H9 (cell line): Measurements from ENCODE around the gene ZNF467. TPM values are rescaled to one million over a fixed set of nuclear protein-coding genes. Genes with fewer than 3 reads are reported as not detected.

ENCODE experiments used
- DNase-seq: peaks from one replicate; pipeline ENCODE4 v3.0.0-alpha.2; 2017
- H2AFZ ChIP-seq: one replicate; pipeline ENCODE4 v1.6.1; 2013; ENCODE audit warnings: mild to moderate bottlenecking, low read length, control low read depth, moderate library complexity
- H2AK5ac ChIP-seq: 2 replicates; pipeline ENCODE4 v1.6.1; 2013; ENCODE audit warnings: low read length, control low read depth, mixed read lengths; ENCODE audit not compliant: insufficient read length
- H2BK120ac ChIP-seq: one replicate; pipeline ENCODE4 v1.6.1; 2013; ENCODE audit warnings: low read depth, mild to moderate bottlenecking, low read length, control low read depth, inconsistent platforms; ENCODE audit not compliant: poor library complexity, severe bottlenecking
- H2BK12ac ChIP-seq: 2 replicates; pipeline ENCODE4 v1.6.1; 2013; ENCODE audit warnings: low read length, control low read depth, mixed read lengths, low read depth; ENCODE audit not compliant: insufficient read length
- H2BK15ac ChIP-seq: 2 replicates; pipeline ENCODE4 v1.6.1; 2013; ENCODE audit warnings: low read depth, low read length, control low read depth
- H2BK20ac ChIP-seq: one replicate; pipeline ENCODE4 v1.6.1; 2013; ENCODE audit warnings: low read depth, mild to moderate bottlenecking, low read length, control low read depth, inconsistent platforms; ENCODE audit not compliant: poor library complexity, severe bottlenecking
- H2BK5ac ChIP-seq: 2 replicates; pipeline ENCODE4 v1.6.1; 2013; ENCODE audit warnings: low read length, control low read depth, mixed read lengths; ENCODE audit not compliant: insufficient read length
- H3K14ac ChIP-seq: 2 replicates; pipeline ENCODE4 v1.6.1; 2013; ENCODE audit warnings: low read length, control low read depth; ENCODE audit not compliant: insufficient read depth
- H3K18ac ChIP-seq: 2 replicates; pipeline ENCODE4 v1.6.1; 2013; ENCODE audit warnings: low read depth, mild to moderate bottlenecking, mixed read lengths, low read length, control low read depth; ENCODE audit not compliant: insufficient read length
- H3K23ac ChIP-seq: 2 replicates; pipeline ENCODE4 v1.6.1; 2013; ENCODE audit warnings: low read length, control low read depth, mixed read lengths, low read depth; ENCODE audit not compliant: insufficient read length
- H3K23me2 ChIP-seq: 2 replicates; pipeline ENCODE4 v1.6.1; 2013; ENCODE audit warnings: low read depth, mild to moderate bottlenecking, mixed read lengths, low read length, control low read depth; ENCODE audit not compliant: insufficient read length, poor library complexity, severe bottlenecking
- H3K27ac ChIP-seq: 2 replicates; pipeline ENCODE4 v1.5.1; 2013; ENCODE audit warnings: low read length, control low read depth, mixed read lengths, low read depth; ENCODE audit not compliant: insufficient read length
- H3K27me3 ChIP-seq: 2 replicates; pipeline ENCODE4 v1.6.1; 2013; ENCODE audit warnings: low read length, control low read depth, inconsistent platforms; ENCODE audit not compliant: insufficient read depth
- H3K4ac ChIP-seq: 2 replicates; pipeline ENCODE4 v1.6.1; 2013; ENCODE audit warnings: low read depth, mild to moderate bottlenecking, control low read depth, inconsistent platforms, low read length, moderate library complexity
- H3K4me1 ChIP-seq: 2 replicates; pipeline ENCODE4 v1.6.1; 2013; ENCODE audit warnings: low read length, control low read depth, inconsistent platforms; ENCODE audit not compliant: insufficient read depth
- H3K4me2 ChIP-seq: 2 replicates; pipeline ENCODE4 v1.6.1; 2013; ENCODE audit warnings: low read length, control low read depth, mixed read lengths; ENCODE audit not compliant: insufficient read length, insufficient read depth
- H3K56ac ChIP-seq: 2 replicates; pipeline ENCODE4 v1.6.1; 2013; ENCODE audit warnings: low read depth, mild to moderate bottlenecking, mixed read lengths, low read length, control low read depth; ENCODE audit not compliant: insufficient read length
- H3K79me1 ChIP-seq: 2 replicates; pipeline ENCODE4 v1.6.1; 2013; ENCODE audit warnings: low read depth, mild to moderate bottlenecking, moderate library complexity, low read length, control low read depth, inconsistent platforms; ENCODE audit not compliant: insufficient read depth, poor library complexity, severe bottlenecking
- H3K79me2 ChIP-seq: 2 replicates; pipeline ENCODE4 v1.6.1; 2013; ENCODE audit warnings: low read length, control low read depth, inconsistent platforms; ENCODE audit not compliant: insufficient read depth
- H3K9ac ChIP-seq: 2 replicates; pipeline ENCODE4 v1.6.1; 2013; ENCODE audit warnings: low read length, control low read depth, mixed read lengths; ENCODE audit not compliant: insufficient read length; ENCODE audit errors: extremely low read depth
- H3K9me3 ChIP-seq: one replicate; pipeline ENCODE4 v1.6.1; 2013; ENCODE audit warnings: low read depth, low read length, inconsistent platforms; ENCODE audit not compliant: control insufficient read depth
- H3T11ph ChIP-seq: one replicate; pipeline ENCODE4 v1.6.1; 2013; ENCODE audit warnings: mild to moderate bottlenecking, low read length, control low read depth, inconsistent platforms
- H4K20me1 ChIP-seq: one replicate; pipeline ENCODE4 v1.6.1; 2013; ENCODE audit not compliant: control insufficient read depth, insufficient read length, insufficient read depth
- H4K5ac ChIP-seq: 2 replicates; pipeline ENCODE4 v1.6.1; 2013; ENCODE audit warnings: low read depth, mild to moderate bottlenecking, mixed read lengths, low read length, control low read depth; ENCODE audit not compliant: insufficient read length
- H4K8ac ChIP-seq: replicated peaks from 2 replicates; pipeline ENCODE4 v1.6.1; 2013; ENCODE audit warnings: low read length, control low read depth, mixed read lengths, low read depth; ENCODE audit not compliant: insufficient read length
- H4K91ac ChIP-seq: 2 replicates; pipeline ENCODE4 v1.6.1; 2013; ENCODE audit warnings: low read depth, mild to moderate bottlenecking, moderate library complexity, mixed read lengths, low read length, control low read depth; ENCODE audit not compliant: insufficient read length
- H3K27ac Mint-ChIP-seq, 3 experiments: 2 replicates in 2 of 3; 3 replicates in 1 of 3; pipeline ENCODE4 v1.8.0; 2020 to 2021; ENCODE audit warnings: mixed read lengths in 3 of 3, mild to moderate bottlenecking in 1 of 3, moderate library complexity in 1 of 3
- H3K27me3 Mint-ChIP-seq: 2 replicates; pipeline ENCODE4 v1.8.0; 2021; ENCODE audit warnings: low read depth, mild to moderate bottlenecking, moderate library complexity, mixed read lengths
- H3K36me3 Mint-ChIP-seq, 3 experiments: 2 replicates in 2 of 3; 3 replicates in 1 of 3; pipeline ENCODE4 v1.8.0; 2020 to 2021; ENCODE audit warnings: low read depth in 3 of 3, mixed read lengths in 3 of 3; ENCODE audit not compliant: insufficient read depth in 1 of 3
- H3K4me1 Mint-ChIP-seq, 2 experiments: 2 replicates each; pipeline ENCODE4 v1.8.0; 2020; ENCODE audit warnings: mixed read lengths in 2 of 2
- H3K4me3 Mint-ChIP-seq, 2 experiments: 2 replicates in 1 of 2; 3 replicates in 1 of 2; pipeline ENCODE4 v1.8.0; 2020 to 2021; ENCODE audit warnings: mild to moderate bottlenecking in 2 of 2, mixed read lengths in 2 of 2, moderate library complexity in 1 of 2
- H3K9me3 Mint-ChIP-seq, 2 experiments: 2 replicates in 1 of 2; 3 replicates in 1 of 2; pipeline ENCODE4 v1.8.0; 2020; ENCODE audit warnings: mild to moderate bottlenecking in 2 of 2, mixed read lengths in 2 of 2, moderate library complexity in 1 of 2
- WGBS: extraction: QIAGEN DNeasy Blood & Tissue Kit; methylation state at CpG from one replicate; pipeline ENCODE4 v1.1.7; 2013; ENCODE audit warnings: missing lambda C conversion rate, low lambda C conversion rate, mixed read lengths; ENCODE audit not compliant: insufficient read length; ENCODE audit errors: extremely low coverage; 5-methylcytosine and 5-hydroxymethylcytosine counted together
- total RNA-seq: library from RNA; stranded (reverse); gene quantifications from 2 replicates; pipeline ENCODE4 v1.2.1, GENCODE V29; 2021
- TF ChIP-seq, protein P1 (sequence below): fragments of 200-600 bp; sonication (generic); conservative IDR thresholded peaks from 3 replicates; pipeline ENCODE4 v1.8.0; 2021; ENCODE audit warnings: antibody characterized with exemption, mild to moderate bottlenecking

Gene ZNF467
- total RNA-seq, 1 experiment from 2014 or later: 0.31 TPM

- Histone ChIP-seq H3K14ac (no peak overlapping the region), H4K20me1 (no peaks in the 10 kb centered on the region), H3K56ac (no peak overlapping the region), H2BK5ac (no peak overlapping the region), H3K79me2 (no peaks in the 10 kb centered on the region), H2AFZ (no peak overlapping the region), H4K91ac (no peak overlapping the region), H2BK12ac (no peak overlapping the region), H3K23me2 (peaks cover 14% of the 10 kb centered on the region), H3K4me2 (no peak overlapping the region), H3K18ac (no peak overlapping the region), H4K5ac (no peak overlapping the region), H3K79me1 (no peaks in the 10 kb centered on the region), H3K27ac (no peak overlapping the region), H3K9me3 (no peaks in the 10 kb centered on the region), H3K4me1 (no peaks in the 10 kb centered on the region), H3K4ac (no peak overlapping the region), H3K27me3 (peaks cover 87% of the 10 kb centered on the region), H4K8ac (no peak overlapping the region), H3K23ac (no peak overlapping the region), H2BK20ac (no peak overlapping the region), H3T11ph (no peak overlapping the region), H2AK5ac (no peak overlapping the region), H3K9ac (no peak overlapping the region), H2BK15ac (no peak overlapping the region), H2BK120ac (no peak overlapping the region)
- H3K36me3 Mint-ChIP-seq: no peaks in the 10 kb centered on the region; a peak in 1 of 7 replicates
- H3K9me3 Mint-ChIP-seq: no peaks in the 10 kb centered on the region; a peak in 1 of 5 replicates
- H3K27ac Mint-ChIP-seq: no peak overlapping the region
- H3K27me3 Mint-ChIP-seq: peaks cover 94% of the 10 kb centered on the region
- no peak overlapping the region for H3K4me3 Mint-ChIP-seq
- H3K4me1 Mint-ChIP-seq: peaks cover 18 to 26% of the 10 kb centered on the region in 2 experiments
- TF ChIP-seq, protein P1, sequence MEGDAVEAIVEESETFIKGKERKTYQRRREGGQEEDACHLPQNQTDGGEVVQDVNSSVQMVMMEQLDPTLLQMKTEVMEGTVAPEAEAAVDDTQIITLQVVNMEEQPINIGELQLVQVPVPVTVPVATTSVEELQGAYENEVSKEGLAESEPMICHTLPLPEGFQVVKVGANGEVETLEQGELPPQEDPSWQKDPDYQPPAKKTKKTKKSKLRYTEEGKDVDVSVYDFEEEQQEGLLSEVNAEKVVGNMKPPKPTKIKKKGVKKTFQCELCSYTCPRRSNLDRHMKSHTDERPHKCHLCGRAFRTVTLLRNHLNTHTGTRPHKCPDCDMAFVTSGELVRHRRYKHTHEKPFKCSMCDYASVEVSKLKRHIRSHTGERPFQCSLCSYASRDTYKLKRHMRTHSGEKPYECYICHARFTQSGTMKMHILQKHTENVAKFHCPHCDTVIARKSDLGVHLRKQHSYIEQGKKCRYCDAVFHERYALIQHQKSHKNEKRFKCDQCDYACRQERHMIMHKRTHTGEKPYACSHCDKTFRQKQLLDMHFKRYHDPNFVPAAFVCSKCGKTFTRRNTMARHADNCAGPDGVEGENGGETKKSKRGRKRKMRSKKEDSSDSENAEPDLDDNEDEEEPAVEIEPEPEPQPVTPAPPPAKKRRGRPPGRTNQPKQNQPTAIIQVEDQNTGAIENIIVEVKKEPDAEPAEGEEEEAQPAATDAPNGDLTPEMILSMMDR: no peak
- DNase-seq: no peak
- WGBS: no CpG with 5 or more reads among the region's 8 CpGs
Observed at GRCh38 chr7:149767068-149767467, 6.3 kb downstream of the ZNF467 start.
